Activated naive CD4-positive, alpha-beta T cell treated with anti-CD3 and anti-CD28 coated beads for 36 hours (primary cell): ENCODE data around the gene KIAA1755. TPM values are rescaled to one million over a fixed set of nuclear protein-coding genes. Genes with fewer than 3 reads are reported as not detected.
"Not testable (repeated sequence)": the region's sequence is repeated elsewhere in the genome, so short reads cannot be mapped to it uniquely, and the experiment has no call there.

ENCODE experiments used
- CTCF ChIA-PET: fragments of 350-600 bp; sonication (Branson Sonifier 250); formaldehyde crosslinking; loops from one replicate; lab custom pipeline; 2021; ENCODE audit warnings: antibody characterized with exemption; lab: Charles Lee
- DNase-seq: peaks from one replicate; pipeline ENCODE4 v3.0.0-alpha.2; 2020
- H3K27ac Mint-ChIP-seq: one replicate; pipeline ENCODE4 v1.8.0; 2021; ENCODE audit warnings: mild to moderate bottlenecking, mixed read lengths
- H3K27me3 Mint-ChIP-seq: one replicate; pipeline ENCODE4 v1.8.0; 2021; ENCODE audit warnings: low read depth, mixed read lengths
- H3K36me3 Mint-ChIP-seq: one replicate; pipeline ENCODE4 v1.8.0; 2021; ENCODE audit warnings: low read depth, mixed read lengths
- H3K4me1 Mint-ChIP-seq: one replicate; pipeline ENCODE4 v1.8.0; 2021; ENCODE audit warnings: low read depth, mixed read lengths
- H3K4me3 Mint-ChIP-seq: one replicate; pipeline ENCODE4 v1.8.0; 2021; ENCODE audit warnings: mild to moderate bottlenecking, moderate library complexity, mixed read lengths
- H3K9me3 Mint-ChIP-seq: one replicate; pipeline ENCODE4 v1.8.0; 2021; ENCODE audit warnings: mixed read lengths
- intact Hi-C: fragments of 100-400 bp; cut with micrococcal nuclease; formaldehyde crosslinking; loops from one replicate; pipeline ENCODE4 v1.15.1; 2023
- total RNA-seq, 2 experiments: library from RNA; stranded (reverse); gene quantifications; one replicate each; pipeline ENCODE4 v1.2.3, GENCODE V29; 2021

The KIAA1755 gene
- total RNA-seq, 2 experiments from 2014 or later = not detected

- no peaks in the 10 kb centered on the region for H3K36me3 Mint-ChIP-seq
- CTCF ChIA-PET = interaction anchor here (1.1 kb wide), 1 partner anchor 28 kb away, joined by 3 read pairs; no protein-coding TSS in a partner anchor
Measured at GRCh38 chr20:38252292-38253288, 7.9 kb downstream of the KIAA1755 start.

GRCh38 chr20:38251441-38251840 lies 9.1 kb downstream of the KIAA1755 start:
- H3K9me3 Mint-ChIP-seq, H3K36me3 Mint-ChIP-seq, H3K4me3 Mint-ChIP-seq, H3K27me3 Mint-ChIP-seq, H3K27ac Mint-ChIP-seq, DNase-seq, intact Hi-C loops, H3K4me1 Mint-ChIP-seq: not testable (repeated sequence)
- CTCF ChIA-PET = interaction anchor here (0.7 kb wide), 1 partner anchor 25 kb away, joined by 3 read pairs; no protein-coding TSS in a partner anchor

More at GRCh38 chr20:38252292-38253288, 7.9 kb downstream of the KIAA1755 start:
- Mint-ChIP-seq H3K9me3 (no peaks in the 10 kb centered on the region), H3K27ac (no peak overlapping the region), H3K27me3 (no peaks in the 10 kb centered on the region), H3K4me1 (no peaks in the 10 kb centered on the region), H3K4me3 (no peak overlapping the region)
- intact Hi-C loops = no loop called here
- DNase-seq = no peak

GRCh38 chr20:38250609-38251008 lies 9.9 kb downstream of the KIAA1755 start:
- intact Hi-C loops = no loop called here
- H3K4me3 Mint-ChIP-seq = no peak overlapping the region
- no peaks in the 10 kb centered on the region for H3K9me3 Mint-ChIP-seq

GRCh38 chr20:38249536-38250310 lies 10.8 kb downstream of the KIAA1755 start:
- Mint-ChIP-seq H3K27me3 (no peaks in the 10 kb centered on the region), H3K27ac (no peak overlapping the region), H3K36me3 (no peaks in the 10 kb centered on the region), H3K4me3 (no peak overlapping the region), H3K9me3 (peaks cover 2% of the 10 kb centered on the region), H3K4me1 (no peaks in the 10 kb centered on the region)
- DNase-seq = no peak
- CTCF ChIA-PET = no interaction called here
- intact Hi-C loops = no loop called here

More at GRCh38 chr20:38250609-38251008, 9.9 kb downstream of the KIAA1755 start:
- DNase-seq = no peak
- no peaks in the 10 kb centered on the region for H3K4me1 Mint-ChIP-seq
- H3K36me3 Mint-ChIP-seq = no peaks in the 10 kb centered on the region
- H3K27me3 Mint-ChIP-seq = no peaks in the 10 kb centered on the region
- no peak overlapping the region for H3K27ac Mint-ChIP-seq
- CTCF ChIA-PET = no interaction called here

GRCh38 chr20:38248133-38248532 lies 12.4 kb downstream of the KIAA1755 start:
- H3K4me3 Mint-ChIP-seq = no peak overlapping the region
- DNase-seq = no peak
- no peaks in the 10 kb centered on the region for H3K4me1 Mint-ChIP-seq
- intact Hi-C loops = no loop called here
- CTCF ChIA-PET = no interaction called here
- no peaks in the 10 kb centered on the region for H3K27me3 Mint-ChIP-seq
- H3K9me3 Mint-ChIP-seq = peaks cover 12% of the 10 kb centered on the region
- no peaks in the 10 kb centered on the region for H3K36me3 Mint-ChIP-seq
- no peak overlapping the region for H3K27ac Mint-ChIP-seq

GRCh38 chr20:38247725-38248124 lies 12.8 kb downstream of the KIAA1755 start:
- DNase-seq, intact Hi-C loops, H3K4me3 Mint-ChIP-seq, H3K27me3 Mint-ChIP-seq, H3K36me3 Mint-ChIP-seq, H3K4me1 Mint-ChIP-seq, H3K27ac Mint-ChIP-seq: not testable (repeated sequence)
- CTCF ChIA-PET = interaction anchor here (1.2 kb wide), 1 partner anchor 14 kb away, joined by 3 read pairs; no protein-coding TSS in a partner anchor
- peaks cover 15% of the 10 kb centered on the region for H3K9me3 Mint-ChIP-seq

- no peak for DNase-seq
- Mint-ChIP-seq H3K9me3 (peaks cover 16% of the 10 kb centered on the region), H3K4me3 (no peak overlapping the region), H3K27me3 (no peaks in the 10 kb centered on the region), H3K27ac (no peak overlapping the region), H3K4me1 (no peaks in the 10 kb centered on the region), H3K36me3 (peaks cover 2% of the 10 kb centered on the region)
- intact Hi-C loops = no loop called here
- CTCF ChIA-PET = interaction anchor here (1.2 kb wide), 1 partner anchor 13 kb away, joined by 3 read pairs; no protein-coding TSS in a partner anchor
Measured at GRCh38 chr20:38247166-38247509, 13.4 kb downstream of the KIAA1755 start.

GRCh38 chr20:38246357-38247165 lies 14.0 kb downstream of the KIAA1755 start:
- intact Hi-C loops = no loop called here
- H3K4me1 Mint-ChIP-seq = no peaks in the 10 kb centered on the region
- no peak overlapping the region for H3K4me3 Mint-ChIP-seq
- H3K27me3 Mint-ChIP-seq = no peaks in the 10 kb centered on the region
- DNase-seq = no peak
- CTCF ChIA-PET = interaction anchor here (1.2 kb wide), 1 partner anchor 12 kb away, joined by 3 read pairs; no protein-coding TSS in a partner anchor
- no peak overlapping the region for H3K27ac Mint-ChIP-seq
- H3K9me3 Mint-ChIP-seq = peaks cover 21% of the 10 kb centered on the region
- peaks cover 2% of the 10 kb centered on the region for H3K36me3 Mint-ChIP-seq

- Mint-ChIP-seq H3K36me3 (peaks cover 2% of the 10 kb centered on the region), H3K27ac (no peak overlapping the region), H3K9me3 (peaks cover 21% of the 10 kb centered on the region), H3K4me1 (no peaks in the 10 kb centered on the region), H3K27me3 (no peaks in the 10 kb centered on the region), H3K4me3 (no peak overlapping the region)
- DNase-seq = no peak
- CTCF ChIA-PET = interaction anchor here (3.4 kb wide), 1 partner anchor 24 kb away, joined by 12 read pairs; no protein-coding TSS in a partner anchor
- intact Hi-C loops = no loop called here
Measured at GRCh38 chr20:38245753-38246152, 14.8 kb downstream of the KIAA1755 start.

GRCh38 chr20:38243709-38244020 lies 16.9 kb downstream of the KIAA1755 start:
- Mint-ChIP-seq H3K4me1 (no peaks in the 10 kb centered on the region), H3K36me3 (peaks cover 2% of the 10 kb centered on the region), H3K27me3 (peaks cover 5% of the 10 kb centered on the region), H3K9me3 (peaks cover 21% of the 10 kb centered on the region), H3K27ac (no peak overlapping the region), H3K4me3 (no peak overlapping the region)
- CTCF ChIA-PET = interaction anchor here (1.6 to 3.4 kb wide), 3 partner anchors 22 to 192 kb away, joined by 3 to 12 read pairs (median 3); no protein-coding TSS in a partner anchor
- DNase-seq = no peak
- intact Hi-C loops = no loop called here

- intact Hi-C loops = no loop called here
- no peak overlapping the region for H3K4me3 Mint-ChIP-seq
- CTCF ChIA-PET = interaction anchor here (1.2 to 3.4 kb wide), 4 partner anchors 21 to 191 kb away, joined by 3 to 12 read pairs (median 3); no protein-coding TSS in a partner anchor
- DNase-seq = peak; percentile 49
- no peak overlapping the region for H3K27ac Mint-ChIP-seq
- no peaks in the 10 kb centered on the region for H3K4me1 Mint-ChIP-seq
- peaks cover 5% of the 10 kb centered on the region for H3K27me3 Mint-ChIP-seq
- peaks cover 2% of the 10 kb centered on the region for H3K36me3 Mint-ChIP-seq
- H3K9me3 Mint-ChIP-seq = peaks cover 21% of the 10 kb centered on the region
Measured at GRCh38 chr20:38242848-38243708, 17.5 kb downstream of the KIAA1755 start.
